ENCODE measurements around the gene EMD.
A peak's percentile ranks its signal among the peaks of the same experiment; 100 is the strongest.

The EMD gene

GRCh38 chrX:154408659-154409221, 29.6 kb downstream of the EMD start:
- Histone ChIP-seq H3K27ac (ENCODE audit: low read depth, low read length) (no peak overlapping the region), H3K4me3 (ENCODE audit: insufficient read depth, low read length, poor library complexity, severe bottlenecking) (no peak overlapping the region), H3F3A (ENCODE audit: insufficient read depth) (0 out of 2 replicates have a peak, but pooled peaks cover 6% of the 10 kb centered on the region), H3K4me2 (ENCODE audit: low read depth, low read length, poor library complexity, severe bottlenecking) (no peak overlapping the region), H3K79me2 (ENCODE audit: insufficient read depth, low read length) (no peaks in the 10 kb centered on the region), H3K9me2 (replicated peaks; ENCODE audit: insufficient read depth, low read length) (no peaks in the 10 kb centered on the region), H3K36me3 (ENCODE audit: low read length) (no peaks in the 10 kb centered on the region), H3K9ac (ENCODE audit: low read length) (no peak overlapping the region), H2AFZ (ENCODE audit: low read depth, low read length, severe bottlenecking) (no peak overlapping the region), H3K9me3 (ENCODE audit: insufficient read depth, low read length) (no peaks in the 10 kb centered on the region), H3K27me3 (ENCODE audit: low read length) (no peaks in the 10 kb centered on the region), H4K20me1 (ENCODE audit: low read depth, low read length) (no peaks in the 10 kb centered on the region)
- no peak for TF ChIP-seq EZH2phosphoT487 (conservative IDR thresholded peaks at IDR 0.05; ENCODE audit: low read length)
- TF ChIP-seq CTCF (IDR thresholded peaks at IDR 0.05; ENCODE audit: insufficient read depth, low read length, poor library complexity, severe bottlenecking) = no peak

- Histone ChIP-seq H3K79me2 (ENCODE audit: insufficient read depth, low read length) (no peaks in the 10 kb centered on the region), H3F3A (ENCODE audit: insufficient read depth) (0 out of 2 replicates have a peak, but pooled peaks cover 5% of the 10 kb centered on the region), H3K36me3 (ENCODE audit: low read length) (no peaks in the 10 kb centered on the region), H2AFZ (ENCODE audit: low read depth, low read length, severe bottlenecking) (no peak within 1 kb of the TSS), H3K9me2 (replicated peaks; ENCODE audit: insufficient read depth, low read length) (no peaks in the 10 kb centered on the region), H3K27me3 (ENCODE audit: low read length) (no peaks in the 10 kb centered on the region), H3K4me2 (ENCODE audit: low read depth, low read length, poor library complexity, severe bottlenecking) (no peak within 1 kb of the TSS), H3K27ac (ENCODE audit: low read depth, low read length) (no peak within 1 kb of the TSS), H4K20me1 (ENCODE audit: low read depth, low read length) (no peaks in the 10 kb centered on the region), H3K4me3 (ENCODE audit: insufficient read depth, low read length, poor library complexity, severe bottlenecking) (no peak within 1 kb of the TSS), H3K9ac (ENCODE audit: low read length) (no peak within 1 kb of the TSS), H3K9me3 (ENCODE audit: insufficient read depth, low read length) (no peaks in the 10 kb centered on the region)
- no peak for TF ChIP-seq CTCF (IDR thresholded peaks at IDR 0.05; ENCODE audit: insufficient read depth, low read length, poor library complexity, severe bottlenecking)
- no peak for TF ChIP-seq EZH2phosphoT487 (conservative IDR thresholded peaks at IDR 0.05; ENCODE audit: low read length)
Observed at GRCh38 chrX:154409222-154409871, 30.3 kb downstream of the EMD start, which contains the start of gene DNASE1L1. DNASE1L1 (minus strand) TSS chrX:154409254; CDS start chrX:154405568, 3,686 bp downstream.

- no peaks in the 10 kb centered on the region for H3K36me3 ChIP-seq (ENCODE audit: low read length)
- peak overlapping the region; percentile 92 for H3K4me2 ChIP-seq (ENCODE audit: low read depth, low read length, poor library complexity, severe bottlenecking)
- H3K4me3 ChIP-seq (ENCODE audit: insufficient read depth, low read length, poor library complexity, severe bottlenecking) = peak overlapping the region; percentile 71
- H3K9ac ChIP-seq (ENCODE audit: low read length) = peak overlapping the region; percentile 98
- 0 out of 2 replicates have a peak, but pooled peaks cover 5% of the 10 kb centered on the region for H3F3A ChIP-seq (ENCODE audit: insufficient read depth)
- peak overlapping the region; percentile 79 for H3K27ac ChIP-seq (ENCODE audit: low read depth, low read length)
- peak overlapping the region; percentile 66 for H2AFZ ChIP-seq (ENCODE audit: low read depth, low read length, severe bottlenecking)
- no peaks in the 10 kb centered on the region for H3K79me2 ChIP-seq (ENCODE audit: insufficient read depth, low read length)
- TF ChIP-seq EZH2phosphoT487 (conservative IDR thresholded peaks at IDR 0.05; ENCODE audit: low read length) (no peak), CTCF (IDR thresholded peaks at IDR 0.05; ENCODE audit: insufficient read depth, low read length, poor library complexity, severe bottlenecking) (no peak)
- H3K9me2 ChIP-seq (replicated peaks; ENCODE audit: insufficient read depth, low read length) = no peaks in the 10 kb centered on the region
- H3K9me3 ChIP-seq (ENCODE audit: insufficient read depth, low read length) = no peaks in the 10 kb centered on the region
- no peaks in the 10 kb centered on the region for H3K27me3 ChIP-seq (ENCODE audit: low read length)
- no peaks in the 10 kb centered on the region for H4K20me1 ChIP-seq (ENCODE audit: low read depth, low read length)
Observed at GRCh38 chrX:154411981-154412340, 32.9 kb downstream of the EMD start.

Measured in SU-DHL-6 (cell line).